ENCODE measurements around the gene BSPRY. TPM values are rescaled to one million over a fixed set of nuclear protein-coding genes. Genes with fewer than 3 reads are reported as not detected.
A peak's percentile ranks its signal among the peaks of the same experiment; 100 is the strongest.

BSPRY gene
- total RNA-seq, 1 experiment from 2014 or later = 0.13 TPM

DNA sequence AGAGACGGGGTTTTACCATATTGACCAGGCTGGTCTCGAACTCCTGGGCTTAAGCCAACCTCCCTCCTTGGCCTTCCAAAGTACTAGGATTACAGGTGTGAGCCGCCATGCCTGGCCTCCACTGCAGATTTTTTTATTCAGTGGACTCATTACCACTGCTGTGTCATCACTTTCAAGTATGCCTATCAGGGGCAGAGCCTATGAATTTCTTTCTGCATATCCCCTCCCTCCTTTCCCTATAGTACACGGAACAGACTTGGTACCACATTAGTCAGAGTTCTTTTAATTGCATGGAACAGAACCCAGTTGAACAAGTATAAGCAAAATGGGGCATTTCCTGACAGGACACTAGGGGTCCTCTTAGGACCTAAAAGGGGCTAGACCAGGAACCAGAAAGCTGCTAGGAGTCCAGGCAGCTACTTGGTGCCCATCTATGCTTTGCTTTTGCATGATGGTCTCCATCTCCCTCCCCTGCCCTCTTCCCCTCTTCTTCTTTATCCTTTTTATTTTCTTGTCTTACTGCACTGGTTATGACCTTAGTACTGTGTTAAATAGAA is 5.8 kb downstream of the BSPRY start:
- Histone ChIP-seq H3K27ac (ENCODE audit: low read length) (no peak overlapping the region), H3K36me3 (ENCODE audit: control insufficient read depth, insufficient read depth, low read length) (no peaks in the 10 kb centered on the region), H3K27me3 (ENCODE audit: control insufficient read depth, insufficient read depth, low read length) (peaks cover 8% of the 10 kb centered on the region), H3K9me3 (ENCODE audit: control insufficient read depth, insufficient read depth, low read depth, low read length) (no peaks in the 10 kb centered on the region), H3K4me1 (ENCODE audit: control insufficient read depth, insufficient read depth, low read length) (0 out of 2 replicates have a peak, but pooled peaks cover under 1% of the 10 kb centered on the region), H3K4me3 (ENCODE audit: low read depth in 2 of 2, low read length in 2 of 2) (no peak overlapping the region)
- no peak; the same call in 1 of the 2 replicates for ATAC-seq
- ChIA-PET POLR2A (no interaction called here), CTCF (interaction anchor here (0.6 to 0.7 kb wide), 2 partner anchors 41 to 42 kb away, joined by 3 to 5 read pairs; no protein-coding TSS in a partner anchor)
- no peak for TF ChIP-seq POLR2AphosphoS5 (IDR thresholded peaks at IDR 0.05; ENCODE audit: low read depth, low read length)
- TF ChIP-seq TCF7L2 (IDR thresholded peaks at IDR 0.05; ENCODE audit: low read depth, low read length) = no peak
- no peak for TF ChIP-seq SIN3A (IDR thresholded peaks at IDR 0.05; ENCODE audit: borderline replicate concordance, insufficient read depth, low read depth, low read length)
- TF ChIP-seq, protein P1, sequence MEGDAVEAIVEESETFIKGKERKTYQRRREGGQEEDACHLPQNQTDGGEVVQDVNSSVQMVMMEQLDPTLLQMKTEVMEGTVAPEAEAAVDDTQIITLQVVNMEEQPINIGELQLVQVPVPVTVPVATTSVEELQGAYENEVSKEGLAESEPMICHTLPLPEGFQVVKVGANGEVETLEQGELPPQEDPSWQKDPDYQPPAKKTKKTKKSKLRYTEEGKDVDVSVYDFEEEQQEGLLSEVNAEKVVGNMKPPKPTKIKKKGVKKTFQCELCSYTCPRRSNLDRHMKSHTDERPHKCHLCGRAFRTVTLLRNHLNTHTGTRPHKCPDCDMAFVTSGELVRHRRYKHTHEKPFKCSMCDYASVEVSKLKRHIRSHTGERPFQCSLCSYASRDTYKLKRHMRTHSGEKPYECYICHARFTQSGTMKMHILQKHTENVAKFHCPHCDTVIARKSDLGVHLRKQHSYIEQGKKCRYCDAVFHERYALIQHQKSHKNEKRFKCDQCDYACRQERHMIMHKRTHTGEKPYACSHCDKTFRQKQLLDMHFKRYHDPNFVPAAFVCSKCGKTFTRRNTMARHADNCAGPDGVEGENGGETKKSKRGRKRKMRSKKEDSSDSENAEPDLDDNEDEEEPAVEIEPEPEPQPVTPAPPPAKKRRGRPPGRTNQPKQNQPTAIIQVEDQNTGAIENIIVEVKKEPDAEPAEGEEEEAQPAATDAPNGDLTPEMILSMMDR (IDR thresholded peaks at IDR 0.05) = peak; percentile 18; the same call in 1 of the 2 replicates
- no peak for DNase-seq (ENCODE audit: low read depth, low spot score)
- intact Hi-C loops (cut with micrococcal nuclease; ENCODE audit: unreplicated experiment) = no loop called here
- no TSS peak for BruUV-seq (replicated peaks)
- in situ Hi-C loops (cut with HindIII; ENCODE audit: low pct_unique_long_range_greater_than_20kb, low sequenced_read_pairs) = no loop called here

DNA sequence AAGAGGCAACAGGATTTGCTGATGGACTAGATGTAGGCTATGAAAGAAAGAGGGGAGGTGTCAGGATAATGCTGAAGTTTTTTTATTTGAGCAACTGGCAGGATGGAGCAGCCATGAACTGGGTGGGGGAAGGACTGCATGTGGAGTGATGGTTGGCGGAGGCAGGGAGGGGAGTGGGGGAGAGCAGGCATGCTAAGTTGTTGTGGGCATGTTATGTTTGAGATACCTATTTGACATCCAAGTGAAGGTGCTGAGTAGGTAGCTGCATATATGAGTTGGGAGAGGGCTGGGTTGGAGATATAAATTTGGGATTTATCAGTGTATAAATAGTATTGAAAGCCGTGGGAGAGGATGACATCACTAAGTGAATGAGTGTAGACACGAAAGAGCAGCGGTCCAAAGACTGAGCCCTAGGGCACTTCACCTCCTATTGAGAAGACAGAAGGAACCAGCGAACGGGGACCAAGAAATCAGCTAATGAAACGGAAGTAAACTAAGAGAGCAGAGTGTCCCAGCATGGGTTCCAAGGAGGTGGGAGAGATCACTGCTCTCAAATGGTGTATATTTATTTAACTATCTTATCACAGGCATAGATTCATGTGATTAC is 7.4 kb downstream of the BSPRY start:
- no peaks in the 10 kb centered on the region for H3K9me3 ChIP-seq (ENCODE audit: control insufficient read depth, insufficient read depth, low read depth, low read length)
- no peak overlapping the region for H3K4me3 ChIP-seq (ENCODE audit: low read depth in 2 of 2, low read length in 2 of 2)
- intact Hi-C loops (cut with micrococcal nuclease; ENCODE audit: unreplicated experiment) (no loop called here), in situ Hi-C loops (cut with HindIII; ENCODE audit: low pct_unique_long_range_greater_than_20kb, low sequenced_read_pairs) (no loop called here)
- no peaks in the 10 kb centered on the region for H3K27me3 ChIP-seq (ENCODE audit: control insufficient read depth, insufficient read depth, low read length)
- no peak for DNase-seq (ENCODE audit: low read depth, low spot score)
- CTCF ChIA-PET = no interaction called here
- no peaks in the 10 kb centered on the region for H3K36me3 ChIP-seq (ENCODE audit: control insufficient read depth, insufficient read depth, low read length)
- ATAC-seq = no peak
- no TSS peak for BruUV-seq (replicated peaks)
- TF ChIP-seq, protein P1 (IDR thresholded peaks at IDR 0.05) = no peak
- TF ChIP-seq SIN3A (IDR thresholded peaks at IDR 0.05; ENCODE audit: borderline replicate concordance, insufficient read depth, low read depth, low read length) (no peak), TCF7L2 (IDR thresholded peaks at IDR 0.05; ENCODE audit: low read depth, low read length) (no peak), POLR2AphosphoS5 (IDR thresholded peaks at IDR 0.05; ENCODE audit: low read depth, low read length) (no peak)
- TF ChIP-seq, protein P2, sequence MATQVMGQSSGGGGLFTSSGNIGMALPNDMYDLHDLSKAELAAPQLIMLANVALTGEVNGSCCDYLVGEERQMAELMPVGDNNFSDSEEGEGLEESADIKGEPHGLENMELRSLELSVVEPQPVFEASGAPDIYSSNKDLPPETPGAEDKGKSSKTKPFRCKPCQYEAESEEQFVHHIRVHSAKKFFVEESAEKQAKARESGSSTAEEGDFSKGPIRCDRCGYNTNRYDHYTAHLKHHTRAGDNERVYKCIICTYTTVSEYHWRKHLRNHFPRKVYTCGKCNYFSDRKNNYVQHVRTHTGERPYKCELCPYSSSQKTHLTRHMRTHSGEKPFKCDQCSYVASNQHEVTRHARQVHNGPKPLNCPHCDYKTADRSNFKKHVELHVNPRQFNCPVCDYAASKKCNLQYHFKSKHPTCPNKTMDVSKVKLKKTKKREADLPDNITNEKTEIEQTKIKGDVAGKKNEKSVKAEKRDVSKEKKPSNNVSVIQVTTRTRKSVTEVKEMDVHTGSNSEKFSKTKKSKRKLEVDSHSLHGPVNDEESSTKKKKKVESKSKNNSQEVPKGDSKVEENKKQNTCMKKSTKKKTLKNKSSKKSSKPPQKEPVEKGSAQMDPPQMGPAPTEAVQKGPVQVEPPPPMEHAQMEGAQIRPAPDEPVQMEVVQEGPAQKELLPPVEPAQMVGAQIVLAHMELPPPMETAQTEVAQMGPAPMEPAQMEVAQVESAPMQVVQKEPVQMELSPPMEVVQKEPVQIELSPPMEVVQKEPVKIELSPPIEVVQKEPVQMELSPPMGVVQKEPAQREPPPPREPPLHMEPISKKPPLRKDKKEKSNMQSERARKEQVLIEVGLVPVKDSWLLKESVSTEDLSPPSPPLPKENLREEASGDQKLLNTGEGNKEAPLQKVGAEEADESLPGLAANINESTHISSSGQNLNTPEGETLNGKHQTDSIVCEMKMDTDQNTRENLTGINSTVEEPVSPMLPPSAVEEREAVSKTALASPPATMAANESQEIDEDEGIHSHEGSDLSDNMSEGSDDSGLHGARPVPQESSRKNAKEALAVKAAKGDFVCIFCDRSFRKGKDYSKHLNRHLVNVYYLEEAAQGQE (IDR thresholded peaks at IDR 0.05; ENCODE audit: insufficient read depth in 1 of 2, low read depth in 2 of 2, low read length in 1 of 2) = no peak
- H3K4me1 ChIP-seq (ENCODE audit: control insufficient read depth, insufficient read depth, low read length) = peaks cover 5% of the 10 kb centered on the region; the same call in 1 of the 2 replicates
- H3K27ac ChIP-seq (ENCODE audit: low read length) = no peak overlapping the region
- POLR2A ChIA-PET = no interaction called here
